HG02938 (cell line): Measurements from ENCODE around the gene GLP2R.

ENCODE experiments used
- ATAC-seq: cut with Tn5 transposase; IDR thresholded peaks from one replicate; pipeline ENCODE4 v1.9.1; 2021; ENCODE audit warnings: mild to moderate bottlenecking, moderate library complexity; ENCODE audit not compliant: unreplicated experiment

GLP2R gene

DNA sequence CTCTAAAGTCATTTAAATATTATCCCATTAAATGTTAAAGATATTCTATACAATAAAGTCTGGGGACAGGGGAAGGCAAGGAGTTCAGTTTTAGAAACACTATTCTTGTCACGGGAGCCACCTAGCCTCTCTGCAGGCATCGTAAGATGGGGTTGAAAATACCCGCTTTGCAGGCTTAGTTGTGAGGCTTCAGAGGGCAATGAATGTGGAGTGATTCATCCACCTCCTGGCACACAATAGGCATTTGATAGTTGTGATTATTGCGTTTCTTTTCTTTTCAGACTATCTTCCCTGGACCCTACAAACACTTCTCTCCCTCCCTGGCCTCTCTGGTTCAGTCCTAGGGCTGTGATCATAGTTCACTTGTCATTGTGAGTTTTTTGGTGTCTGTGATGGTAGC is 19.6 kb downstream of the GLP2R start:
- no peak for ATAC-seq

DNA sequence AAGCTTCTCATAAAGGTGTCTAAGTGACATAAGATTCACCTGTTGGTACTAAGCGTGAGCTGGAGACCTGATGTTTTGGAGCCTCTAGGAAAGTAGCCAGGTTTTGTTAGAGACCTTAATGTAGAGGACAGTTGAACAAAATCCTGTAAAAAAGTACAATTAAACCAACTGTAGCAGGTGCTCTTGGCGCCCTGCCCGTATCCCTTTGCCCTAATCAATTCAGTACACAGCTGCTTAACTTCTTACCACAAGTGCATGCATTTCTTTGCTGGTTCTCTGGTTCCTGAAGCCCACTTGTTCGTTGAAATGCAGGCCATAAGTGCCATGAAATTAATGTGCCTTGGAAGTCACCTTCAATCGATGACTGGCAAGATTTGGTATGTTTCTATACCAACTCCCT is 24.4 kb downstream of the GLP2R start:
- ATAC-seq = no peak

DNA sequence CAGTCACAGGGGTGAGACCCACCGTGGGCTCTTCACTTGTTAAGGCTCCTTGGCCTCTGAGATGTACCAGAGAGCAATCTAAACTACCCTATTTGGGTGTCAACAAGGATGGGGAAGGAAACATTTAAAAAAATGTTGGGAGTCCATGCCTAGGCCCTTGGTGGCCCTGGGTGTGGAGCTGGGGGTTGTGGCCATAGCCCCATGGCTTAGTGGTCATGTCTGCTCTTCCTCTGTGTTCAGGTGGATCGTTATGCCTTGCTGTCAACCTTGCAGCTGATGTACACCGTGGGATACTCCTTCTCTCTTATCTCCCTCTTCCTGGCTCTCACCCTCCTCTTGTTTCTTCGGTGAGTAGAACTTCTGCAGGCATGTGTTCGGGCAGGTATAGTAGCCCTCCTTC is 28.5 kb downstream of the GLP2R start:
- ATAC-seq = no peak

DNA sequence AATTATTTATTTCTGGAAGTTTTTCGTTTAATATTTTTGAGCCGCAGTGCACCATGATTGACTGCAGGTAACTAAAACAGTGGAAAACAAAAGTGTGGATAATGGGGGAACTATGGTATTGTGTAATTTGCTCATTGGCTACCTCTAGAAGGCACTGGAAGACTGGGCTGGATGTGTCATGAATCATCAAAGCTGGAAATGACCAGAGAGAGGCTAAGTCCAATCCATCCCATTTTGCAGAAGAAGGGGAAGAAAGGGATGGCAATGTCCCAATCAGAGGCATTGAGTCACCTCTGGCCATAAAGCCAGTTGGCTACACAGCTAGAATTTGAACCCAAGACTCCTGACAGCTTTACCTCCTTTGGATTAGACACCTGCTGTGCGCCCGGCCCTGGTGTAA is 29.3 kb downstream of the GLP2R start:
- ATAC-seq = no peak

DNA sequence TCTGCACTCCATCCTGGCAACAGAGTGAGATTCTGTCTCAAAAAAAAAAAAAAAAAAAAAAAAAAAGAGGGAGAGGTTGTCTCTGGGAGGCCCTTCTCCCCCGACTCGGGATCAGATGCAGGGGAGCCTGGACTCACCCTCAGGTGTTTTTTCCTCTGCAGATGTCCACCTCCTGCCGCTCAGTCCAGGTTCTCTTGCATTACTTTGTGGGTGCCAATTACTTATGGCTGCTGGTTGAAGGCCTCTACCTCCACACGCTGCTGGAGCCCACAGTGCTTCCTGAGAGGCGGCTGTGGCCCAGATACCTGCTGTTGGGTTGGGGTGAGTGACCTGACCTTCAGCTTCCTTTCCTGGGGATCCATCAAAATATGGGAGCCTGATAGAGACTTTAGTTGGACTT is 34.1 kb downstream of the GLP2R start:
- no peak for ATAC-seq

DNA sequence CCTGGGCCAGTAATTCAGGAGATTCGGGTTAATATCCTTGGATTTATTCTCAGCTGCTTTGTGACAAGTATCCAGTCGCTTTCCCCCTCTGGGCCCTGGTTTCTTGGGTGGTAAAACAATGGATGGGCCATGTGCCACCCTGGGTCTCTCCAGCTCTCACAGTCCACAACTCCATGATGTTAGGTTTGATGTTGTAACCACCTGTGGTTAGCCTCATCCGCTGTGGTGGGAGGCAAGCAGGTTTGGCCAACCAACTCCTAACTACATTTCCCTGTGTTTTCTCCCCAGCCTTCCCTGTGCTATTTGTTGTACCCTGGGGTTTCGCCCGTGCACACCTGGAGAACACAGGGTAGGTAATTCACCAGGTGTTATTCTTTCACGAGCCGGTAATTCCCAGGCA is 35.1 kb downstream of the GLP2R start:
- no peak for ATAC-seq

DNA sequence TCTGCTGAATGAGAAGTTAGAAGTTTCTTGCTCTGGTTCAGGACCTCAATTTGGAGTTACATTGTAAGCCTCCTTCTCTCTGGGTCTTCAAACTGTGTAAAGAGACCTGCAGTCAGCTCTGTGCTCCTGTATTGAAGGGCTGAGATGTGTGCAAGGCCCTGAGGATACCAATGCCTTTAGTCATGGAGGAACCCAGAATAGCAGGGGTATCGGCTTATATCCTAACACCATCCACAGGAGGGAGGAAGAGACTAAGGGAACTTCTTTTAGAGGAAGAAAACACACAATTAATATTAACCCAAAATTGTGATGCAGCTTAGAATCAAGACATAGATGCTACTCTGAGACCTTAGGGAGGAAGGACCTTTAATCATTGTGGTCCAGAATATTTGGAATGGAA is 36.5 kb downstream of the GLP2R start:
- no peak for ATAC-seq

DNA sequence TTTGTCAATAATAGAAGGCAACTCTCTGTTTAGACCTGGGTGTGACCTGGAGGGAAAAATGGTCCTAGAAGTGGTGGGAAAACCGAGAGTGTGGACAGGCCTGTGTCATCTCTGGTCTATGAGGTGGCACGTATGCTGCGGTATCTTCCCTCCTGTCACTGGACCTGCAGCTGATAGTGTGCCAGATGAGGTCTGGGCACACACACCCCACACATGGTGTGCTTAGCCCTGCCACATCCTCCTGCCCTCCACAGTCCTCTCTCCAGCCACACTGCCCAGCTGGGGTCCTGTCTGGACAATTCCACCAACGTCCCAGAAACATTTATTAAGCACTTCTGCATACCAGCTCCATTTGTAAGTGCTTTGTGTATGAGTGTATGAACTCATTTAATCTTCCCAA is 37.2 kb downstream of the GLP2R start:
- no peak for ATAC-seq

DNA sequence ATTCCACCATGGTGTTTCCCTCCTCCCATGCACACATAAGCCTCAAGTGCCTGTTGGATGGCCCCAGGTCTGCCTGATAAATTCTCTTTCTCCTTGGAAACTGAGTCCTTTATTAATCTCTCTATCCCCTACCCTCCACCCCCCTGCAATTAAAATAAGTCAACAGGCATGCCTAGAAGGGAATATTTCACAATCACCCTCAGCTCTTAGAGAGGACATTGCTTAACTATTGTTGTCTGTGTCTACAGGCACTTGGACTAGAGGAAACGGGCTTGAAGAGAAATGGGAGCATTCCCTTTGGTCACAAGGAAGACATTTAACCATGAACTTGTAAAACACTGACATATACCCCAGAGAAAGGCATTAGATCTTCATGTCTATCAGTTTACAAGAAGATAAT is 39.9 kb downstream of the GLP2R start:
- no peak for ATAC-seq

DNA sequence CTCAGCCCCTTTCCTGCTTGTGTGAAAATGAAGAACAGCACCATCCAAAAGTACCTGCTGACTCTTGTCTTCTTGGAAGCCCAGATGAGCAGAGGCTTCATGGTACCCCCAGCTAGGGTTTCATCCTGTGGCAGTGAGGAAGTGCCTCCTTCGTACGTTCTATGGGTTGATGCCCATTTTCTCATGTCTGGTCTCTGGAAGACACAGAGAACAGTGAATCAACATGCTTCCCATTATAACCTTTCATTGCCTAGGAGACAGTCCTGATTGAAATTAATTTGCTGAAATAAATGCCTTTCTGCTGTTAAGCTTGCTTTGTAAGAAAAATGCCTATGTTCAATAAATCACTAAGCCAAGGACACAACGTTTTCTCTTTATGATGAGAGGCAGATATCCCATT is 42.8 kb downstream of the GLP2R start:
- no peak for ATAC-seq

DNA sequence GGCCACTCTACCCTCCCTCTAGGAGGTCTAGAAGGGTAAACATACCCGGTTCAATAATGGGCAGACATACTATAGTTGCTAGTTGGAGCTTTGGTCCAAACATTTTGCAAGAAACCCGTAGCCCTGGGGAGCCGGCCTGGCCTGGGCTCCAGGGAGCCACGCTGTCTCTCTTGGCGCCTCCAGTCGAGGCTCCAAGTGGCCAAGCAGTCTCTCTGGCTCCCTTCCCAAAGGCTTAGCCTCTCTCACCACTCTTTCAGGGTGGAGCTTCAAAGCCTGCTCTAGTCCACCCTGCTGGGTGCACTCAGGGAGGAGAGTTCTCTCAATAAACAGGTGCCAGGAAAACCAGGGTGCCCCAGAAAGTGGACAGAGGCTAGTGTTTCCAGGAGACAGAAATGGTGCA is 47.1 kb downstream of the GLP2R start:
- ATAC-seq = no peak

DNA sequence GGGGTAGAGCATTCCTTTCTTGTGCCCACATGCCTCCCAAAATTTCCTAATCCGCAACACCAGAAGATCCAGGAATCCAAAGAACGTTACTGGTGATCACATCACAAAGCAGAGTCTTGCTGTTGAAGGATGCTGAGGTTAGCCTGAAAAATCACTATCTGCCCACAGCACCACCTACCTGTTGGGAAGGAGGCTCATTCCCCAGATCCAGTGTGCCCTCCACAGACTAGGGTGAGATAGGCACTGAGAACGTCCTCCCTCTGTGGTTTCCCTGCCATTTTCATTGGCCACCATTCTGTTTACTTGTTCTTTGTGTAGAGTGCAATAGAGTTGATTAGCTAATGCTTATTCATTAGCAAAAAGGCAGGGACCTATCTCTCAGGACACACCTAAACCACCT is 49.0 kb downstream of the GLP2R start:
- ATAC-seq = no peak

DNA sequence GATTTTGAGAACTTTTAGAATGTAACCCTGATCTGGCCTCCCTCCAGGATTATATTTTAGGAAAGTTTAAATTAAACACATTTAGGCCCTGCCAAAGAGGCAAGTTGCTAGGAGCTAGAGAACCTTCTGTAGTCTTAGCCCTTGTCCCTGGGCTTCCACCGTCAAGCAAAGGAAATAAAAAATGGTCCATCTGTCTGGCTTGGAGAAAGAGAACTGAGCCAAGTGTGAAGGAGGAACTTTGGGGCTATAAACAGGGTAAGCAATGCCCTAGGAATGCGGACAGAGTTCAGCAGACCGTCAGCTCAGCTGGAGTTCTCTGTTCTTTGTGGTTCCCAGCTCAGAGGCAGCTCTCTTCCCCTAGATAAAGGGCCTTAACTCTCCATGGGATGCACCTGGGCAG is 49.7 kb downstream of the GLP2R start:
- no peak for ATAC-seq

DNA sequence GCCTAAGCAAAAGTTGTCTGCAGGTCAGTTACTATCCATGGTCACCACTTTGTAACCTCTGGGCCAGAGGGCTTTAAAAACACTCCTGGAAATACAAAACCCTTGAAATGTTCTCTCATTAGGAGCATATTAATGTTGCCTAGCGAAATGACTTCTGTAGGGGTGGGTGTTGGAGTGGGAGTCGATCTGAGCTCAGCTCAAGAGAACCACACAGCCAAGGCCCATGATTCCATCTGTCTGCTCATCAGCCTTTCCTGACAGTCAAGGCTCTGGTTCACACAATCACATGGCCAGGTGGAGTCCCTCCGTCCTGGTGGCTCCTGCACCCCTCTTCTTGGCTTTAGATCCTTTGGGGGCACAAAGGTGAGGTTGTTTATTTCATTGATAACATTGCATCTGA is 52.6 kb downstream of the GLP2R start:
- no peak for ATAC-seq

DNA sequence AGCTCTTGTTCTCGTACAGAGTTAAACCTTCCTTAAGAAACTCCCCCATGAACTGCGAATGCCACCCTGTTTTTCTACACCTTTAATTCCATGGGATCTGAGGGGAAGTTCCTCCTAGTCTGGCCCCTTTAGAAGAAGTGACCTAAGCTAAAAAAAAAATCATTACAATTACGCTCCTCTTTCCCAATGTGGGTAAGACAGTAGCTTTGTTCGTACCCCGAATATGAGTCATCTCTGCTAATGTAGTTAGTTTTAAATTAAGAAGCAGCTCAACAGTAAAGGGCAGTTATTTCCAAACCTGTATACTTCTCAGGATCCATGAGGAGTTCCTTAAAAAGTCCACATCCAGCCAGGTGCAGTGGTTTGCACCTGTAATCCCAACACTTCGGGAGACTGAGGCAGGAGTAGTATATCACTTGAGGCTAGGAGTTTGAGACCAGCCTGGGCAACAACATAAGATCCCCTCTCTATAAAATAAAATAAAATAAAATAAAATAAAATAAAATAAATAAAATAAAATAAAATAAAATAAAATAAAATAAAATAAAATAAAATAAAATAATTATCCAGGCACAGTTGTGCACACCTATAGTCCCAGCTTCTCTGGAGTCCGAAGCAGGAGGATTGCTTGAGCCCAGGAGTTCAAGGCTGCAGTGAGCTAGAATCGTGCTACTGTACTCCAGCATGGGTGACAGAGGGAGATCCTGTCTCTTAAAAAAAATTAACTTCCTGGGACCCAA is 53.2 kb downstream of the GLP2R start:
- ATAC-seq = no peak

DNA sequence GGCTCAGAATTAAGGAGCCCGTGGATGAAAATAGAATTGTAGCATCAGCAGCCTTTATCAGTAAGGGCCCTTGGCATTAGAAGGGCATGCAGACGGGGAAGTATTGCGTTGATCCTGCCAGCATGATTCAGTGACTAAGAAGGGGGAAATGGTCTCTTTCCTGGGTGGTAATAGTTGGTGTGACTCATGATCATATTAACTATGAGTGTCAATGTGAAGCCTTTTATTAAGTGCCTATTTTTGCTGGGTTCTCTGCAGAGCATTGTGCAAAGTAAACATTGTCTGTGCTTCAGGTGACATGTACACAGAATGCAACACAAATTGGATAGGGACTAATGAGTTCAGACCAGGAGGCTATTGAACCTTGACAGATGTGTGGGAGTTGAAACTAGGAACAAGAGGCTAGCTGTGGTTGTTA is 54.9 kb downstream of the GLP2R start:
- no peak for ATAC-seq

DNA sequence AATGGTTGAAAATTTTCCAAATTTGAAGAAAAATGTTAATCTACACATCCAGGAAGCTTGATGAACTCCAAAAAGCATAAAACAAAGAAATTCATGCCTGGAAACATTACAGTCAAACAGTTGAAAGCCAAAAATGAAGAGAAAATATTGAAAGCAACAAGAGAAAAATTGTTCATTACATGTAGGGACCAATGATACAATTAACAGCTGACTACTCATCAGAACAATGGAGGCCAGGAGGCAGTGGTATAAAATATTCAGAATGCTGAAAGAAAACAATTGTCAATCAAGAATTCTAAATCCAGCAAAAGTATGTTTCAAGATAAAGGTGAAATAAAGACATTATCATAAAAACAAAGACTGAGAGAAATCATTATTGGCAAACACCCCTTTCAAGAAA is 57.7 kb downstream of the GLP2R start:
- no peak for ATAC-seq

DNA sequence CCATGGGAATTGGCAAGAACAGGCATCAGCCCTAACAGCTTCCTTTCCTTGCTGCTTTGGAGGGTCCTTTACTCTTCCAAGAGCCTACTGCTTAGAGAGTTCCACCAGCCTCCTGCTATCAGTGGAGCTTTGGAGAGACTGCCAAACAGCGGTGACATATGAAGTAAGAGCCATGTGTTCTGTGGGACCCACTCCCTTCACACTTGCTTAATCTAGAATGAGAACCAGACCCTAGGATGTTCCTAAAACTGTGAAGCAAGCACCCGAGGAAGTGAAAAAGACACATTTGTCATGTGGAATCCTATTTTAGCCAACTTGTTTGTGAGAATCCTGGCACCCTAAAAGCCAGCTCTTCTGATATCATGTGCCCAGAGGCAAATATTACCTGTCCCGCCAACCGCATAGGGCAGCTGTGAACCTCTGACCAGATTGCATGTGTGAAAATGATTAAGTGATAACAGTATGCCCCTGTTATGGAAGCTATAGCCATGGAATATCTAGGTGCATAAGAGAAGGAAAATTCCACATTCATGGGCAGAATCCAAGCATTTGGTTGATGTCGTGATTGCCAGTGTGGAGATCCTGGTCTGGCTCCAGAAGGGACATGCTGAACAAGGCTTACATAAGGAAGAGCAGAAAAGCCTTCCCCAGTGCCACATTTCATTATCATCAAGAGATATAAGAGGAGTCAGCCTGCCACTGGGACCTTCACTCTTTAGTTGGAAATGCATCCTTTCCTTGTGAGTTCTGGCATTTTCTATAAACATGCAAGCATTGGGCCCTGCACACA is 60.6 kb downstream of the GLP2R start:
- no peak for ATAC-seq

DNA sequence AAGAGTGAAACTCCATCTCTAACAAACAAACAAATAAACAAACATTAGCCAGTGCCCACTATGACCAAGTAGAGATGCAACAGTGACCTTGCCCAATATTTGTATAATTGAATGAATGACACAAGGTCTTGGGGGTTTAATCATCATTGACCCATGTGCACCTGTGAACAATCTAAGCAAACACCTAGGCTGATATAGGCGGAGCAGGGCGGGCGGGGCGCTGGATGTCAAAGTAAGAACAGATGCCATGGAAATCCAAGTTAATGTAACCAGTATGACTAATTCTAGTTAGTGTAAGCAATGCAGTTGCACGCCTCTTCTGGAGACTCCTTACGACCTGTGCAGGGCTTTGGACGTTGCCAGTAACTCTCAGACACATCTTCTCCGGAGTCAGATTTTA is 61.8 kb downstream of the GLP2R start:
- no peak for ATAC-seq

DNA sequence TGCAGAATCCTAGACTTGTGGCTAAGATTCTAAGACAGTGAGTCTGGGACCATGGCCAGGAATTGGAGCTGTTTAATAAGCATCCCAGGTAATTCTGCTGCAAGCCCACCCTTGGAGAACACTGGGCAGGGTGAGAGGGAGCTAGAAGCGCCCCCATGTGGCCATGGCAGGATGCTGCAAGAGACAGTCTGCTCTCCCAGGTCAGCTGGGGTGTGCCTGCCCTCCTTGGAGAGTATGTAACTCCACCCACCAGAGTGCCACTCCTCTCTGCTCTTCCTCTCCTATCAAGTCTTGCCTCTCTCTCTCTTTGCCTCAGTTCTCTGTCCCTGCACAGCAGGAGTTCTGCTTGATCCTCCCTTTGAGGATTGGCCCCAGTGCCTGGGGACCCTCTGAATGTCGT is 64.4 kb downstream of the GLP2R start:
- no peak for ATAC-seq

DNA sequence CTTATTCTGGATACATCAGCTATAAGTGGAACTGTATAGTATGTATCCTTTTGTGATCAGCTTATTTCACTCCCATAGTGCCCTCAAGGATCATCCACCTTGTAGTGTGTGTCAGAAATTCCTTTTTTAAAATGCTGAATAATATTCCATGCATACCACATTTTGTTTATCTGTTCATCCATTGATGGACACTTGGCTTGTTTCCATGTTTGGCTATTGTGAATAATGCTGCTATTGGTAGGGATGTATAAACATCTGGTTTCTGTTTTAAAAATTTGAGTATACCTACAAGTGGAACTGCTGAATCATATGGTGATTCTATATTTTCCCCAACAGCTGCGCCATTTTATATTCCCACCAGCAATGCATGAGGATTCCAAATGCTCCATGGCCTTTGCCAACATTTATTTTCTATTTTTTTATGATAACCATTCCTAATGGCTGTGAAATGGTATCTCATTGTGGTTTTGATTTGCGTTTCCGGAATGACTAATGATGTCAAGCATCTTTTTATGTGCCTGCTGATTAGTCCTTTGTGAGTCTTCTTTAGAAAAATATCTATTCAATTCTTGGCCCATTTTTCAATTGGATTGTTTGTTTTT is 67.8 kb downstream of the GLP2R start:
- no peak for ATAC-seq

DNA sequence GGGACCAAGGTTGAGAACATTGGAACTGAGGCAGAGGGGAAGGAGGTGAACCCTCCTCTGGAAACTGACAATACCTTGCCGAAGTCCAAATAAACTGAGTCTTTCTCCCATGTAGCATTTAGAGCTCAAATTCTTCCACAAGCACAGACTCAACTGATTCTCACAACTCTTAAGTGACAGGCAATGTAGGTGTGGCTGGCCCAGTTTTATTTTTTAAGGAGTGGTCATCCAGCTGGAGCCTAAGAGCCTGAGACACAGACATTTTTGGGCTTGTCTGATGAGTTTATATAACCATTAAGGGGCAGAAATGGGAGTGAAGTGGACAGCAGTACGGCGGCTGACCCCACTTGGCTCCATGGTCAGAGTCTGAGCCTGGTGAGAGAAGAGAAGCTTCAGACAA is 68.5 kb downstream of the GLP2R start:
- no peak for ATAC-seq
